Panc1 (cell line): Measurements from ENCODE around the gene PRR4. TPM values are rescaled to one million over a fixed set of nuclear protein-coding genes. Genes with fewer than 3 reads are reported as not detected.

Experiments used
- ATAC-seq: fragments of 200-7000 bp; cut with Tn5 transposase; 2 replicates; pipeline ENCODE4 v1.9.1; 2020; ENCODE audit warnings: mild to moderate bottlenecking, moderate library complexity
- BruUV-seq: library from RNA; stranded (reverse); fragments of 400-500 nt; replicated peaks from 2 replicates; lab custom pipeline; 2021; lab: Mats Ljungman, UMichigan
- CTCF ChIA-PET: fragments of 300-600 bp; sonication (Branson Sonifier 250); formaldehyde crosslinking; loops from one replicate; lab custom pipeline; 2022; ENCODE audit warnings: antibody characterized with exemption; lab: Charles Lee
- POLR2A ChIA-PET: fragments of 300-600 bp; sonication (Branson Sonifier 250); formaldehyde crosslinking; loops from one replicate; lab custom pipeline; 2022; ENCODE audit warnings: antibody characterized with exemption; lab: Charles Lee
- DNase-seq: peaks from one replicate; pipeline ENCODE4 v3.0.0-alpha.2; 2010; ENCODE audit warnings: low read depth, low spot score
- H3K27ac ChIP-seq: 2 replicates; pipeline ENCODE4 v1.5.1; 2011; ENCODE audit warnings: mild to moderate bottlenecking, low read length, inconsistent platforms
- H3K27me3 ChIP-seq: fragments of 200-500 bp; sonication (Bioruptor generic); 2 replicates; pipeline ENCODE4 v1.6.0; 2014; ENCODE audit warnings: low read length, inconsistent platforms; ENCODE audit not compliant: control insufficient read depth, insufficient read depth
- H3K36me3 ChIP-seq: fragments of 200-500 bp; sonication (Bioruptor generic); 2 replicates; pipeline ENCODE4 v1.5.1; 2014; ENCODE audit warnings: inconsistent platforms, mild to moderate bottlenecking, low read length, moderate library complexity; ENCODE audit not compliant: control insufficient read depth, insufficient read depth
- H3K4me1 ChIP-seq: 2 replicates; pipeline ENCODE4 v1.5.1; 2011; ENCODE audit warnings: inconsistent platforms, mild to moderate bottlenecking, low read length, moderate library complexity; ENCODE audit not compliant: control insufficient read depth, insufficient read depth
- H3K4me3 ChIP-seq, 2 experiments: 2 replicates each; pipeline ENCODE4 v1.5.1; 2011 to 2012; ENCODE audit warnings: low read depth in 2 of 2, low read length in 2 of 2, mild to moderate bottlenecking in 2 of 2, inconsistent platforms in 1 of 2, moderate library complexity in 1 of 2
- H3K9me3 ChIP-seq: fragments of 200-500 bp; sonication (Bioruptor generic); 2 replicates; pipeline ENCODE4 v1.5.1; 2014; ENCODE audit warnings: low read depth, mild to moderate bottlenecking, inconsistent platforms, low read length, moderate library complexity; ENCODE audit not compliant: control insufficient read depth, insufficient read depth
- CTCF ChIP-seq: fragments of 450-650 bp; IDR thresholded peaks from 2 replicates; pipeline ENCODE4 v1.5.1; 2017; ENCODE audit warnings: mild to moderate bottlenecking
- POLR2AphosphoS5 ChIP-seq: IDR thresholded peaks from 2 replicates; pipeline ENCODE4 v1.6.1; 2012; ENCODE audit warnings: mild to moderate bottlenecking, low read depth, low read length, moderate library complexity
- SIN3A ChIP-seq: IDR thresholded peaks from 2 replicates; pipeline ENCODE4 v1.6.1; 2012; ENCODE audit warnings: low read depth, mild to moderate bottlenecking, low read length, moderate library complexity, borderline replicate concordance; ENCODE audit not compliant: insufficient read depth
- TCF7L2 ChIP-seq: IDR thresholded peaks from 2 replicates; pipeline ENCODE4 v1.6.1; 2011; ENCODE audit warnings: mild to moderate bottlenecking, low read depth, low read length, inconsistent platforms
- in situ Hi-C: cut with HindIII; loops from 2 replicates; pipeline ENCODE4 v1.10.0; 2016; ENCODE audit warnings: low sequenced_read_pairs, low pct_unique_long_range_greater_than_20kb
- intact Hi-C: fragments of 100-400 bp; cut with micrococcal nuclease; formaldehyde crosslinking; loops from one replicate; pipeline ENCODE4 v1.10.0; 2022; ENCODE audit not compliant: unreplicated experiment
- total RNA-seq: library from RNA; stranded (reverse); gene quantifications from one replicate; pipeline ENCODE4 v1.2.1, GENCODE V29; 2021; ENCODE audit not compliant: unreplicated experiment
- TF ChIP-seq, protein P1 (sequence below), 2 experiments: IDR thresholded peaks; 2 replicates each; pipeline ENCODE4 v1.6.1; 2011 to 2012; ENCODE audit warnings: low read depth in 2 of 2, control low read depth in 1 of 2, low read length in 1 of 2, mild to moderate bottlenecking in 1 of 2, moderate library complexity in 1 of 2; ENCODE audit not compliant: insufficient read depth in 1 of 2

PRR4 gene
- total RNA-seq, 1 experiment from 2014 or later, result 1.1 TPM

- ChIA-PET CTCF (no interaction called here), POLR2A (no interaction called here)
- TF ChIP-seq POLR2AphosphoS5 (no peak), TCF7L2 (no peak), SIN3A (no peak), CTCF (no peak)
- TF ChIP-seq, protein P1, sequence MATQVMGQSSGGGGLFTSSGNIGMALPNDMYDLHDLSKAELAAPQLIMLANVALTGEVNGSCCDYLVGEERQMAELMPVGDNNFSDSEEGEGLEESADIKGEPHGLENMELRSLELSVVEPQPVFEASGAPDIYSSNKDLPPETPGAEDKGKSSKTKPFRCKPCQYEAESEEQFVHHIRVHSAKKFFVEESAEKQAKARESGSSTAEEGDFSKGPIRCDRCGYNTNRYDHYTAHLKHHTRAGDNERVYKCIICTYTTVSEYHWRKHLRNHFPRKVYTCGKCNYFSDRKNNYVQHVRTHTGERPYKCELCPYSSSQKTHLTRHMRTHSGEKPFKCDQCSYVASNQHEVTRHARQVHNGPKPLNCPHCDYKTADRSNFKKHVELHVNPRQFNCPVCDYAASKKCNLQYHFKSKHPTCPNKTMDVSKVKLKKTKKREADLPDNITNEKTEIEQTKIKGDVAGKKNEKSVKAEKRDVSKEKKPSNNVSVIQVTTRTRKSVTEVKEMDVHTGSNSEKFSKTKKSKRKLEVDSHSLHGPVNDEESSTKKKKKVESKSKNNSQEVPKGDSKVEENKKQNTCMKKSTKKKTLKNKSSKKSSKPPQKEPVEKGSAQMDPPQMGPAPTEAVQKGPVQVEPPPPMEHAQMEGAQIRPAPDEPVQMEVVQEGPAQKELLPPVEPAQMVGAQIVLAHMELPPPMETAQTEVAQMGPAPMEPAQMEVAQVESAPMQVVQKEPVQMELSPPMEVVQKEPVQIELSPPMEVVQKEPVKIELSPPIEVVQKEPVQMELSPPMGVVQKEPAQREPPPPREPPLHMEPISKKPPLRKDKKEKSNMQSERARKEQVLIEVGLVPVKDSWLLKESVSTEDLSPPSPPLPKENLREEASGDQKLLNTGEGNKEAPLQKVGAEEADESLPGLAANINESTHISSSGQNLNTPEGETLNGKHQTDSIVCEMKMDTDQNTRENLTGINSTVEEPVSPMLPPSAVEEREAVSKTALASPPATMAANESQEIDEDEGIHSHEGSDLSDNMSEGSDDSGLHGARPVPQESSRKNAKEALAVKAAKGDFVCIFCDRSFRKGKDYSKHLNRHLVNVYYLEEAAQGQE (IDR thresholded peaks at IDR 0.05; ENCODE audit: insufficient read depth in 1 of 2, low read depth in 2 of 2, low read length in 1 of 2), result no peak
- H3K36me3 ChIP-seq, result no peaks in the 10 kb centered on the region
- in situ Hi-C loops (no loop called here), intact Hi-C loops (no loop called here)
- no peak overlapping the region for H3K4me3 ChIP-seq
- no peaks in the 10 kb centered on the region for H3K27me3 ChIP-seq
- BruUV-seq, result no TSS peak
- ATAC-seq (no peak), DNase-seq (no peak)
- H3K27ac ChIP-seq, result no peak overlapping the region
- H3K4me1 ChIP-seq, result no peaks in the 10 kb centered on the region
- H3K9me3 ChIP-seq, result no peaks in the 10 kb centered on the region
These were observed 4.5 kb upstream of the PRR4 start for GRCh38 chr12:10853776-10854175.

DNA sequence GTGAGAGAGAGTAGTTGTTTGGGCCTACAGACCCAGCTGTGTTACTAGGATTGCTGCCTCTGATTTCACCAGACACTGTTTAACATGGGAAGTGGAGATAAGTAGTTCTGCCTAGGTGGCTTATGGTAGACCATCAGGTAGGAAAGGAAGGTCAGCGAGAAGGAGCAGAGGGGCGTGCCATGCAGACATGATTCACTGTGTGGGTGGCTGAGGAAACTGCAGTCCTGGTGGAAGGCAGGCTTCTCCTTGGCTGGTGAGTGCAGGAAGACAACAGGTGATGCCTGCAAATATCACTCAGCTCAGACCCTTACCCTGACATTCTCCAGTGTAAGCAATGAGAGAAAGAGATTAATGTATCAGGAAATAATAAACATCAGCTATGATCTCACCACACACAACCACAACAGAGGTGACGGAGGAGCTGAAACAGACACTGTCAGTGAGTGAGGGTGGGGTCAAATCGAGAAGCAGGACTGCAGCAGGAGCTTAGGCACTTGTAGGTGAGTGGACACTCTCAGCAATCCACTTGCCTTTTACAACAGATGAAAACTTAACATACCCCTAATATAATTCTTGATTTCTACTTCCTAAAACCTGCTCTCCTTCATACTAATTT lies 2.1 kb upstream of the PRR4 start:
- POLR2A ChIA-PET, result no interaction called here
- ATAC-seq, result no peak

More for the DNA sequence above, 2.1 kb upstream of the PRR4 start:
- TF ChIP-seq, protein P1 (IDR thresholded peaks at IDR 0.05; ENCODE audit: insufficient read depth in 1 of 2, low read depth in 2 of 2, low read length in 1 of 2), result no peak
- no peak for TF ChIP-seq SIN3A
- TF ChIP-seq POLR2AphosphoS5, result no peak
- no peak for TF ChIP-seq TCF7L2
- TF ChIP-seq CTCF, result no peak
- Histone ChIP-seq H3K4me1 (no peaks in the 10 kb centered on the region), H3K27me3 (no peaks in the 10 kb centered on the region), H3K9me3 (no peaks in the 10 kb centered on the region), H3K4me3 (no peak overlapping the region), H3K36me3 (no peaks in the 10 kb centered on the region), H3K27ac (no peak overlapping the region)
- no peak for DNase-seq
- in situ Hi-C loops, result no loop called here
- CTCF ChIA-PET, result no interaction called here
- BruUV-seq, result no TSS peak
- intact Hi-C loops, result no loop called here
